ENCODE results near the gene TSHZ2.

The TSHZ2 gene

DNA sequence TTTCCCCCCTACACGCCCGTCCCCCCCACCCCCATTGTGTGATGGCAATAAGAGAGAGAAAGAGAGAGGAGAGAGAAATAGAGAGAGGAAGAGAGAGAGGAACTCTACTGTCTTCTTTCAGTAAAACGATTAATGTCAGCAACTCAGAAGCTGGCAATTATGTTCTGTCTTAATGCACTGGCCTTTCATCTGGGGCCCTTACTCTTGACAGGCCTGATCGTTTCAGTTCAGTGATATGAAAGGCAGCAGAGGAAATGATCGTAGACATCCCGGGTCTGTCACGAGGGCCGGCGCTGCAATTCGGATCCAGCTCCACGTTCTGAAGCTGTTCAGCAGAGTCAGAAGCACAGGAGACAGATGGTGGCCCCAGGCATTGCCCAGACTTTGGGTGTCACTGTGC is 312.5 kb downstream of the TSHZ2 start:
- no peak for DNase-seq (ENCODE audit: low read depth)

GRCh38 chr20:53287357-53288042 is 315.3 kb downstream of the TSHZ2 start:
- DNase-seq (ENCODE audit: low read depth) = no peak

GRCh38 chr20:53291548-53291947 is 319.4 kb downstream of the TSHZ2 start:
- no peak for DNase-seq (ENCODE audit: low read depth)

DNA sequence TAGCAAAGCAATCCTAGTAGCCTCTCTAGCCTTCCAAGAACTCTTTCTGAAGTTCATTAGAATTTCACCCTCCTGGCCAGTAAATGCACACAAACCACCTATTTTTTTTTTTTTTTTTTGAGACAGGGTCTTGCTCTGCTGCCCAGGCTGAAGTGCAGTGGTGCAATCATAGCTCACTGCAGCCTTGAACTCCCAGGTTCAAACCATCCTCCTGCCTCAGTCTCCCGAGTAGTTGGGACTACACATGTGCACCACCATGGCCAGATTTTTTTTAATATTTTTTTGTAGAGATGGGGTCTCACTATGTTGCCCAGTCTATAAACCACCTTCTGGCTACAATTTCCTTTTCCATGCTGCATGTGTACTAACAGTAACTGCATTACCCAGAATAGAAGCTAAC is 320.2 kb downstream of the TSHZ2 start:
- DNase-seq (ENCODE audit: low read depth) = no peak

DNA sequence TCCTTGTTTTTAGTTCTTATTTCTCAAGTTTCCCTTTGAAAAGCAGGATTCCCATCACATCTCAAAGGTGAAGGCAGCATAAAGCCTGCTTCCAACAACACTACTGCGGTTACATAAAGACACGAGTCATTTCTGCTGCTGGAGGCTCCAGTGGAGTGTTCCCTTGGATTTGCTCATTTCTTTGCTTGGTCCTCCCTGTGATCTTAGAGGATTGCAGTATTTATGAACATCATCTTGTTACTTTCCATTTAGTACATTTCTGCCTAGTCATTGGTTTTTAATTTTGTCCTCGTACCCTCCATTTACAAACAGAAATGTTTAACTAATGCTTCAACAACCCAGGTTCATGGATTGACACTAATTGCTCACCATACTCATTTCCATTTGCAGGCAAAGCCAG is 322.6 kb downstream of the TSHZ2 start:
- no peak for DNase-seq (ENCODE audit: low read depth)

DNA sequence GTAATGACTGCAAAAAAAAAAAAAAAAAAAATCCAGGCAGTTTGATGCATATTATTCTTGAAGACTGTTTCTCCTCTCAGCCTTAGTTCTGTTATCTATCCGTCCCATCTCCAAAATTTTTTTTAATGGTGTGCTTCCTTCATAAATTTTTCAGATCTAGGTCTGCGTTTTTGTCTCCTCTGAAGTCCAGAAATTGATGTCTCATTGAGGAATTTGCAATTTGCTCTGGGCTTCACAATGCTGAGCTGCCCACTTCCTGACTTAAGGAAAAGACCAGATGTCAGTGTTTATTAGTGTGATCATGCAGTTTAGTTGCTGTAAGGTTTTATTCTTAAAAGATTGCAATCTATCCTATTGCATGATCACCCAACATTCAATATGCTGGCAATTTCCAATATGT is 323.9 kb downstream of the TSHZ2 start:
- no peak for DNase-seq (ENCODE audit: low read depth)

DNA sequence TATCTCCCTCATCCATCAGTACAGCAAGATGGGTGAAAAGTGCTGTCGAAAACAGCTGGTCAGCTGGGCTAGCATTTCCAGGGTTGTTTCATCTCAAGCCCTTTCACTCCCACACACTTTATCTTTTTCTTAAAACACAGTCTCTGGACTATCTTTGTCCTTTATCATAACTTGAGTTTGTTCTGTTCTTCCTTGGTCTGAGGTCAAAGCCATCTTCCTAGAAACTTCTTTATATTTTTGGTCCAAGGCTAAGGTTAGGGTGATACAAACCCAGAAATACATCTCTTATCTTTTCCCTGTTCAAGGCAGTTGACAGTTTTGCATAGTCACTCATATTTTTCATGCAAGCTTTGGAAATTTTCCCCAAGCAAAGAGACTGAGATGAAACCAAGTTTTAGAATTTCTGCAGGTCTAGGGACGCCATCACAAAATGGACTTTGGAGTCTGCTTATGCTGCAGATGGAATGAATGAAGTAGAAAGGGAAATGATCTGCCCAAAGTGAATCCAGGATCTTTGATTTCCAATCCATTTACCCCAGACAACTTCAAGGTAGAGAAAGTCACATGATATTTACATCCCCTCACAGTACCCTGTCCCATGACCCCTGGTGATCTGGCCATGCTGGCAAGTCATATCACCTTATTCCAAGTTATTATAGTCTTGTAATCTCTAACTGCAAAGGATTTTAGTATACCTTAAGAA is 324.4 kb downstream of the TSHZ2 start:
- DNase-seq (ENCODE audit: low read depth) = no peak

- no peak for DNase-seq (ENCODE audit: low read depth)
These were observed 325.0 kb downstream of the TSHZ2 start for GRCh38 chr20:53297154-53297529.

- no peak for DNase-seq (ENCODE audit: low read depth)
These were observed 326.1 kb downstream of the TSHZ2 start for GRCh38 chr20:53298260-53298659.

- no peak for DNase-seq (ENCODE audit: low read depth)
These were observed 326.8 kb downstream of the TSHZ2 start for GRCh38 chr20:53298911-53299310.

- DNase-seq (ENCODE audit: low read depth) = no peak
These were observed 327.7 kb downstream of the TSHZ2 start for GRCh38 chr20:53299831-53300230.

- no peak for DNase-seq (ENCODE audit: low read depth)
These were observed 329.7 kb downstream of the TSHZ2 start for GRCh38 chr20:53301869-53302268.

DNA sequence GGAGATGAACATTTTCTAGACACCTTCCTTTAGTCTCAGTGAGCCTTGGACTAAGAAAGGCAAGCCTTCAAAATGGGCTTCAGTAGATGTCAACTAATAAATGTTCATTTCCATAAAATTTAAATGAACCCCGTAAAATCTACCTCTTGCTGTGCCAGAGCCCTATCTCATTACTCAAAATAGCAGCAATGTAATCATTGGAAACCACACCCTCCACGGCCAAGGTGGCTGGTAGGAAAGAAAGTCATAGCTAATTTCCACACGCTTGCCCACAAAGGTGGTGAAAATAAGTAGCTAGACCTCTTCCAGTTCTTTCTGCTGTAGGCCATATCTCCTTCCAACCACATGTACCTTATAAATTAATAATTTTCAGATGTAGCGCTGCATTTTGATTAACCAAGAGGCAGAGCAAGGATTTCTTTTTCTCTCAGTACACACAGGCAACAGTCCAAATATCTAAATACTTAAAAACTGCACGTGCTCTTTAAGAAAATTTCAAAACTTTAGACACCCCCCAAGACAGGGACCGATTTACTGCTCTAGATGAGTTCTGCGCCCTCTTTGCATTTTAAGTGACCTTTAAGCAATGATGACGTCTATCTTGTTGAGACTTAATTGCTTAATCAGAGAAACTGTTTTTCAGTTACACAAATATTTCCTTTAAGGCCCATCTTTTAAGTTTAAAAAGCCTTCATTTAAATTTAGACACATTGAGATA is 330.7 kb downstream of the TSHZ2 start:
- no peak for DNase-seq (ENCODE audit: low read depth)

GRCh38 chr20:53303413-53303760 is 331.2 kb downstream of the TSHZ2 start:
- DNase-seq (ENCODE audit: low read depth) = no peak

DNA sequence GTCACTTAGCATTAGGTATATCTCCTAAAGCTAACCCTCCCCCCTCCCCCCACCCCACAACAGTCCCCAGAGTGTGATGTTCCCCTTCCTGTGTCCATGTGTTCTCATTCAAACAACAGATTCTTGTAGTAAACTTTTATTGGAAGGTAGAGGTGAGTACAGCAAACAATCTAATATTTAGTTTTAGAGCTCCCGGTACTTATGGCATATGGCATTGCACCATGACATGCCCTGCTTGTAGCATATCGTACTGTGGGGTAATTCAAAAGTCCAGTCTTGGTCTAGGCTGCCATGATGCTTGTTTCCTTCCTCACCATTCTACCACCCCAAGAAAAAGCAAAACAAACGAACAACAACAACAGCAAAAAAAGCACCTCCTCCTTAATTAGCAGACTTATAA is 332.0 kb downstream of the TSHZ2 start:
- no peak for DNase-seq (ENCODE audit: low read depth)

DNA sequence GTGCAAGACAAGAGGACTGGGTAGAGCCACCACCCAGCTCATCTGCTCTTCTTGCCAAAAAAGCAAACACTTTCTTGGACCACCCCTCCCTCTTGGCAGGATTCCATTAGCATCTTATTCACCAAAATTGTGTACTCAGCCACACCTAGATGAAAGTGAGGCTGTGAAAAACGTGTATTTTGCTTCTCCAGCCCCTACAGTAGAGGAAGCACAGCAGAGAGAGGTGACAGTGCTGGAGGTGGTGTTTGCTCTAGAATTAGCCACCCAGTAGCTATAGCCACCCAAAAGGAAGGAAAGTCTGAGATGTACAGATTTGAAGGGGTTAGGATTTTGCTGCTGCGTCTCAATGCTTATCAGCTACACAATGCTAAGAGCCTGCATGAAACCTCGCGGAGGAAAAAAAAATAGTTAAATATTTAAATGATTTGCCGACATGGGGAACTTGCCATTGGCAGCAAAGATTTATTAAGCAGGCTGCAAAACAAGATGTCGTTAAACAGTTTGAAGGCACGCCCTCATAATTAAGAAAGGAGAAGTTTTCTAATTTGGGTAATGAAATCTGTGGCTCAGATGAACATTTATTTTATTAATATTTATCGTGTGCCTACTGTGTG is 334.1 kb downstream of the TSHZ2 start:
- DNase-seq (ENCODE audit: low read depth) = no peak

- DNase-seq (ENCODE audit: low read depth) = no peak
These were observed 335.9 kb downstream of the TSHZ2 start for GRCh38 chr20:53307964-53308597.

DNA sequence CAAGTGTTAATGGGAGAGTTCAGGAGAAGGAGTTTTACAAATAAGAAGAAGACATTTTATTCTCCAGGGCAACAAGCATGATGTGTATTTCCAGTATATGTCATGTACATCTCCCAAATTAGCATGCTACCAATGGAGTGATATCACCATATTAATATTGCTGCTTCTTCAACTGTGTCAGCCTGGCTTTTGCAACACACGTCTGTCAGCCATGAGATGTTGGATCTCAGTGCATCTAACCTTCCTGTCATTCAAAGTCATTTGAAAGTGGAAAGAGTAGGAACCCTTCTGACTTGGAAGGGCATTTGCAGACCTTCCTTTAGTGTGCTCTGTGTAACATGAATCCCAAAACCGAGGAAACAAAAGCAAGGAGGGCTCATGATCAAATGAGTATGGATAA is 337.4 kb downstream of the TSHZ2 start:
- DNase-seq (ENCODE audit: low read depth) = no peak

DNA sequence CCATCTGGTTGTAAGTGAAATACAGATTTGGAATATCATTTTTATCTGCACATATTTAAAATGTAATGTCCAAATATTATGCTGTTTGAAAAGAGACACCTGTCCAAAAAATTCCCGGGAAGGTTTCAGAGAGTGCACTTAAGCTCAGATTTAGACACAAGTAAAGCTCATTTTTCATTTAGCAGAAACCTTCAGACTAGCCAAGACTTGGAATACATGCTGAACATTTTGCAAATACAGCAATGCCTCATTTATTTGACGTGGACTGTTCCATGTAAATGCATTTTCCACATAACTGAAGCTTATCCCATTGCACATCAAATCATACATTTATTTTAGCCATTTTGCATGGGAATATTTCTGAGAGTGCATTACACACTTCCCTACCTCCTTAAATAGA is 340.8 kb downstream of the TSHZ2 start:
- no peak for DNase-seq (ENCODE audit: low read depth)

GRCh38 chr20:53316206-53316937 is 344.2 kb downstream of the TSHZ2 start:
- no peak for DNase-seq (ENCODE audit: low read depth)

- no peak for DNase-seq (ENCODE audit: low read depth)
These were observed 347.0 kb downstream of the TSHZ2 start for GRCh38 chr20:53319200-53319599.

GRCh38 chr20:53319716-53320115 is 347.6 kb downstream of the TSHZ2 start:
- DNase-seq (ENCODE audit: low read depth) = no peak
